ENCODE data around the gene REELD1.

DNA sequence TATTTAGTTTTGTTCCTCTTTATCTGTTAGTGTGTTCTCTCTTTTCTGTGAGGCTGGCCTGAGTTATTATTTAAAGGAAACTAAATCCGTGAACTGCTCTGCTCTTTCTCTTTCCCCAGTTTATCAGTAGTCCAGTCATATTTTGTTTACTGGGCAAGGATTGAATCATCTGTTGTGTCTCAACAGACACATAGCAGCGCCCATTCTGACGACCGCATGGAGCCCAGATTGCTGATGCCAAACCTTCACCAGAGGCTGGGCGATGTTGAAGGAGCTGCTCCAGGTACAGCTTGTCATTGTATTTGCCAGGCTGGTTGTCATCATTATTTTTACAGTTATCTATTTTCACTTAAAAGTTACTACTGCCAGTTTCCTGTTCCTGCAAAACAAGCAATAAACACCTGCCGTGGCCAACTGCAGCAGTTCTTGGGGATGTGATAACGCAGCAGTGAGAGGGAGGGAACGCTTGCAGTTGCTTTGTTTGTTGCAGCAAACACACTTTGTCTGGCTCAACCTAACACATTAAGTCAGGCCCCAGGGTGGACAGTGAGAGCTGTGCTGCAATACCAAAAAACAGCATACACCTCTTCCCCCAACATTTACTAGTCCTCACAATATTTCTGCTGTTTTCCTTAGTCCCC lies 10.1 kb downstream of the REELD1 start:
- no peak for TF ChIP-seq TAF1 (IDR thresholded peaks at IDR 0.05; ENCODE audit: borderline replicate concordance, insufficient read depth, low read length)
- no peak for TF ChIP-seq POLR2AphosphoS5 (IDR thresholded peaks at IDR 0.05; ENCODE audit: low read depth, low read length)
- TF ChIP-seq REST (IDR thresholded peaks at IDR 0.05; ENCODE audit: insufficient read depth in 1 of 2, low read depth in 2 of 2, low read length in 2 of 2): no peak
